MCF 10A (cell line): ENCODE measurements around the gene OXT. TPM values are rescaled to one million over a fixed set of nuclear protein-coding genes. Genes with fewer than 3 reads are reported as not detected.

Experiments used
- BruUV-seq: library from RNA; stranded (reverse); fragments of 400-500 nt; replicated peaks from 2 replicates; lab custom pipeline; 2021; lab: Mats Ljungman, UMichigan
- CTCF ChIA-PET: fragments of 300-600 bp; sonication (Branson Sonifier 250); formaldehyde crosslinking; extraction: SDS; loops from one replicate; lab custom pipeline; 2021; ENCODE audit warnings: antibody characterized with exemption, inconsistent platforms; lab: Yijun Ruan, JAX
- POLR2A ChIA-PET: fragments of 300-600, 350-650 bp; sonication (Branson Sonifier 250); formaldehyde crosslinking; extraction: SDS; loops from one replicate; lab custom pipeline; 2020; ENCODE audit warnings: antibody characterized with exemption, inconsistent platforms; lab: Yijun Ruan, JAX
- DNase-seq: peaks from one replicate; pipeline ENCODE4 v3.0.0-alpha.2; 2018; ENCODE audit not compliant: unreplicated experiment
- H3K27ac Mint-ChIP-seq: one replicate; pipeline ENCODE4 v1.8.0; 2022; ENCODE audit warnings: mild to moderate bottlenecking, low read depth, mixed read lengths; ENCODE audit not compliant: unreplicated experiment
- H3K27me3 Mint-ChIP-seq: one replicate; pipeline ENCODE4 v1.8.0; 2022; ENCODE audit warnings: mixed read lengths; ENCODE audit not compliant: insufficient read depth, unreplicated experiment
- H3K36me3 Mint-ChIP-seq: one replicate; pipeline ENCODE4 v1.8.0; 2022; ENCODE audit warnings: mild to moderate bottlenecking, moderate library complexity, mixed read lengths; ENCODE audit not compliant: insufficient read depth, unreplicated experiment
- H3K4me1 Mint-ChIP-seq: one replicate; pipeline ENCODE4 v1.8.0; 2022; ENCODE audit warnings: mixed read lengths; ENCODE audit not compliant: insufficient read depth, unreplicated experiment
- H3K4me3 Mint-ChIP-seq: one replicate; pipeline ENCODE4 v1.8.0; 2022; ENCODE audit warnings: mild to moderate bottlenecking, moderate library complexity, mixed read lengths; ENCODE audit not compliant: unreplicated experiment
- H3K9me3 Mint-ChIP-seq: one replicate; pipeline ENCODE4 v1.8.0; 2022; ENCODE audit warnings: mixed read lengths; ENCODE audit not compliant: unreplicated experiment
- intact Hi-C: fragments of 100-400 bp; cut with micrococcal nuclease; formaldehyde crosslinking; loops from 2 replicates; pipeline ENCODE4 v1.14.1; 2022
- total RNA-seq: library from RNA; stranded (reverse); gene quantifications from 2 replicates; pipeline ENCODE4 v1.2.3, GENCODE V29; 2022
- TF ChIP-seq, protein P1 (sequence below): fragments of 200-600 bp; IDR thresholded peaks from one replicate; pipeline ENCODE4 v1.8.0; 2022; ENCODE audit warnings: antibody characterized with exemption, mild to moderate bottlenecking; ENCODE audit not compliant: unreplicated experiment

Gene OXT
- total RNA-seq, 1 experiment from 2014 or later = not detected

DNA sequence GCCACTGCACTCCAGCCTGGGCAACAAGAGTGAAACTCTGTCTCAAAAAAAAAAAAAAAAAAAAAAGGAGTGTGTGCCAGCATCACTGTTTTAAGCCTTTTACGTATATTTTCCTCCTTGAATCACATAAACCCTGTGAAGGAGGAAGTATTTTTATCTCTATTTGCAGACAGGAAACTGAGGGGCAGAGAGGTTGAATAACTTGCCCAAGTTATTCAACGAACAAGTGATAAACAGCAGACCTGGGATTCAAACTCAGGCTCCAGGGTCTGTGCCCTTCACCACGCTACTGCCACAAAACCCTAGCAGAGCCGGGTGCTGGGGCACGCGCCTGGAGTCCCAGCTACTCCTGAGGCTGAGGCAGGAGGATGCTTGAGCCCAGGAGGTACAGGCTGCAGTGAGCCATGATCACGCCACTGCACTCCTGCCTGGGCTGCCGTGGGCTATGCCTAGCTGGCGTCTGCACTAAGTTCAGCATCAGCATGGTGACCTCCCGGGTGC is 22.5 kb downstream of the OXT start:
- DNase-seq = no peak
- Mint-ChIP-seq H3K27ac (no peak overlapping the region), H3K36me3 (no peaks in the 10 kb centered on the region), H3K9me3 (no peaks in the 10 kb centered on the region), H3K4me3 (no peak overlapping the region), H3K27me3 (peaks cover 12% of the 10 kb centered on the region), H3K4me1 (no peaks in the 10 kb centered on the region)
- POLR2A ChIA-PET = interaction anchor here (0.6 kb wide), 1 partner anchor 60 kb away, joined by 3 read pairs; no protein-coding TSS in a partner anchor
- TF ChIP-seq, protein P1, sequence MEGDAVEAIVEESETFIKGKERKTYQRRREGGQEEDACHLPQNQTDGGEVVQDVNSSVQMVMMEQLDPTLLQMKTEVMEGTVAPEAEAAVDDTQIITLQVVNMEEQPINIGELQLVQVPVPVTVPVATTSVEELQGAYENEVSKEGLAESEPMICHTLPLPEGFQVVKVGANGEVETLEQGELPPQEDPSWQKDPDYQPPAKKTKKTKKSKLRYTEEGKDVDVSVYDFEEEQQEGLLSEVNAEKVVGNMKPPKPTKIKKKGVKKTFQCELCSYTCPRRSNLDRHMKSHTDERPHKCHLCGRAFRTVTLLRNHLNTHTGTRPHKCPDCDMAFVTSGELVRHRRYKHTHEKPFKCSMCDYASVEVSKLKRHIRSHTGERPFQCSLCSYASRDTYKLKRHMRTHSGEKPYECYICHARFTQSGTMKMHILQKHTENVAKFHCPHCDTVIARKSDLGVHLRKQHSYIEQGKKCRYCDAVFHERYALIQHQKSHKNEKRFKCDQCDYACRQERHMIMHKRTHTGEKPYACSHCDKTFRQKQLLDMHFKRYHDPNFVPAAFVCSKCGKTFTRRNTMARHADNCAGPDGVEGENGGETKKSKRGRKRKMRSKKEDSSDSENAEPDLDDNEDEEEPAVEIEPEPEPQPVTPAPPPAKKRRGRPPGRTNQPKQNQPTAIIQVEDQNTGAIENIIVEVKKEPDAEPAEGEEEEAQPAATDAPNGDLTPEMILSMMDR = no peak
- no TSS peak for BruUV-seq
- intact Hi-C loops = no loop called here
- CTCF ChIA-PET = no interaction called here

DNA sequence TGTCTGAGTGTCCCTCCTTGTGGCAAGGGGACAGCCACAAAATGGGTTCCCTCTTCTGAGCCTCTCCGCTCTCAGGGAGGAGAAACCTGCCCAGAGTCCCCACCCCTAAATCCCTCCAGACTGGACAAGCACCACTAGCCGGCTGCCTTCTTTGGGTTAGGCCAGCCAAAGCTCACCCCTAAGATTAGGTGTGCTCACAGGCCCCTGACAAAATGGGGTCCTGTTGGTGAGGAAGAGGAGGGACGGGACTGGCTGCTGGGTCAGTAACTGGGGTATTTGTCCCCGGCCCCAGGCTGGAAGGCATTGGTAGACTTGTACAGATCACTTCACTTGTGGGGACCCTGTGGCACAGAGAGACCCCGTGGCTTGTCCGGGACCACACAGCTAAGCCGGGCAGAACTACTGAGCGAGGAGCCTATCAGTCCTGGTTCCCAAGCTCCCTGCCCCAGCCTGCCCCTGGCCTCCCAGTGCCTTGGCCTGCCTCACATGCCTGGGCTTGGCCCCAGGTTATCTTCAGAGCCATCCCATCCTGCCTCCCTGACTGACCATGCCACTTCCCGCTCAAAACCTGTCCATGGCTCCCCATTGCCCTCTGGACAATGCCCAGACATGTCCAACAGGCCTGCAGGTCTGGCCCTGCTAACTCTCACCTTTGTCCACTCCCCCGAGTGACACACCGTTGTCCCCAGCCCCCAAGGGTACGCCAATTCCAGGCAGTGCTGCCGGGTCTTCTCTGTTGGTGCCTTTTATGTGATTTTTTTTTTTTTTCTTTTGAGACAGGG is 23.6 kb downstream of the OXT start:
- no peaks in the 10 kb centered on the region for H3K4me1 Mint-ChIP-seq
- ChIA-PET CTCF (interaction anchor here (0.6 to 1.3 kb wide), 2 partner anchors 12 to 26 kb away, joined by 3 read pairs; no protein-coding TSS in a partner anchor), POLR2A (no interaction called here)
- H3K36me3 Mint-ChIP-seq = no peaks in the 10 kb centered on the region
- intact Hi-C loops = no loop called here
- DNase-seq = no peak
- peaks cover 7% of the 10 kb centered on the region for H3K27me3 Mint-ChIP-seq
- BruUV-seq = no TSS peak
- TF ChIP-seq, protein P1 = no peak
- no peak overlapping the region for H3K27ac Mint-ChIP-seq
- H3K4me3 Mint-ChIP-seq = no peak overlapping the region
- no peaks in the 10 kb centered on the region for H3K9me3 Mint-ChIP-seq

DNA sequence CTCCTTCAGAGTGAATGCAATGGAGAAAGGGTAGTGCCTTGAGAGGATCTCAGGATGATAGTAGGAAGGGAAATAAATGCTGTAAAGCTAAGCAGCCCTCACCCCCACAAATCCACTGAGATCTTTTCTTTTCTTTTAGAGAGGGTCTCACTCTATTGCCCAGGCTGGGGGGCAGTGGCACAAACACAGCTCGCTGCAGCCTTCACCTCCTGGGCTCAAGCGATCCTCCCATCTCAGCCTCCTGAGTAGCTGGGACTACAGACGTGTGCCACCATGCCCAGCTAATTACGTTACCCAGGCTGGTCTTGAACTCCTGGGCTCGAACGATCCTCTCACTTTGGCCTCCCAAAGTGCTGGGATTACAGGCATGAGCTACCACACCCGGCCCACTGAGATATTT is 29.1 kb downstream of the OXT start:
- H3K36me3 Mint-ChIP-seq = peaks cover 5% of the 10 kb centered on the region
- no peak for DNase-seq
- intact Hi-C loops = no loop called here
- no TSS peak for BruUV-seq
- no peak overlapping the region for H3K27ac Mint-ChIP-seq
- H3K4me1 Mint-ChIP-seq = peaks cover 5% of the 10 kb centered on the region
- H3K4me3 Mint-ChIP-seq = no peak overlapping the region
- H3K9me3 Mint-ChIP-seq = no peaks in the 10 kb centered on the region
- TF ChIP-seq, protein P1 = no peak
- CTCF ChIA-PET = interaction anchor here (0.7 to 2.9 kb wide), 7 partner anchors 8 to 439 kb away, joined by 3 to 17 read pairs (median 6); no protein-coding TSS in a partner anchor
- POLR2A ChIA-PET = no interaction called here
- H3K27me3 Mint-ChIP-seq = no peaks in the 10 kb centered on the region

DNA sequence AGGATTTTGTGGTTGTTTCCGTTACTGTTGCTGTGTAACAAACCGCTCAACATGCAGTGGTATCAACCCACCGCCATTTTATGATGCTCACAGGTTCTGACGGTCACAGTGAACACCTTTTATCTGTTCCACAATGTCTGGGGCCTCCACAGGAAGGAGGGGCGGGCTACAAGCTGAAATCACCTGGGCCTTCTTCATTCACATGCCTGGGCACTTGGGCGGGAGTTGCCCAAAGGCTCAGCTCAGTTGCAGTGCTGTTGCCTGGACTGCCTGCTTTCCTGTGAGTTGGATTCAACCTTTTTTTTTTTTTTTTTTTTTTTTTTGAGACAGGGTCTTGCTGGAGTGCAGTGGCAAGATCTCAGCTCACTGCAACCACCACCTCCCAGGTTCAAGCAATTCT is 29.8 kb downstream of the OXT start:
- intact Hi-C loops = no loop called here
- no peaks in the 10 kb centered on the region for H3K9me3 Mint-ChIP-seq
- no peak overlapping the region for H3K4me3 Mint-ChIP-seq
- H3K4me1 Mint-ChIP-seq = peaks cover 5% of the 10 kb centered on the region
- ChIA-PET POLR2A (no interaction called here), CTCF (interaction anchor here (1.2 to 2.9 kb wide), 3 partner anchors 16 to 48 kb away, joined by 6 to 17 read pairs (median 12); no protein-coding TSS in a partner anchor)
- peaks cover 5% of the 10 kb centered on the region for H3K36me3 Mint-ChIP-seq
- DNase-seq = no peak
- no TSS peak for BruUV-seq
- TF ChIP-seq, protein P1 = no peak
- no peak overlapping the region for H3K27ac Mint-ChIP-seq
- H3K27me3 Mint-ChIP-seq = no peaks in the 10 kb centered on the region
